HG03469 (cell line): Measurements from ENCODE around the gene LRRC49.

Experiments
- ATAC-seq: cut with Tn5 transposase; IDR thresholded peaks from one replicate; pipeline ENCODE4 v1.9.1; 2021; ENCODE audit warnings: mild to moderate bottlenecking, moderate library complexity, moderate number of reproducible peaks; ENCODE audit not compliant: unreplicated experiment

The LRRC49 gene

DNA sequence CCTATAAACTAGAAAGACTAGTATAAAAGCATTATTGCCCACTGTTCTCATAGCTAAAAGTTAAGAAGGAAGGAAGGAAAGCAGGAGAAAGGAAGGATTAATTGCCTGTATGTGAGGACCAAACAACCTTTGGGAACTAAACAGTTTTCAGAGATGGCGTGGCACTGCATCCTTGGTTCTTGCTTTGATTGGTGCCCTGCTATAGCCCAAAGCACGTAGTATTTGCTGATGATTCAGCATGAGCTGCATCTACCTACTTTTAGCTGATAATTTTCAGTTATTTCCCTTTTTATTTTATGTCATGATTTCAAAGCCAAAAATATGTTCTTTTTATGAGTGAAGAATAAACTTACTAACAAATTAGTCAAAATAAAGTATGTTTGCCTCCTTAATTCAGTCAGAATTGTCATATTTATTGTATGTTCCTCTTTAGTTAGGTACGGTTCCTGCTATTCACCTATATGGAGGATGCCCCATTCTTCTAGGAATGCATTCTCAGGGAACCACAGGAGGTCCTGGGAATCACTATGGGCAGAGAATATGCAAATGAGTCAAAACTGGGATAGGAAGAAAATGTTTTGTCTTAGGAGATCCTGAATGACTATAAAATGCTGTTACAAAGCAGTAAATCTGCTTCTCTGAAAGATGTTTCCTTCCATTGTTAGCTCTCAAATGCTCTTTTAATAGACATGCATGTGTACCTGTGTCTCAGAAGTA lies 157.2 kb downstream of the LRRC49 start:
- no peak for ATAC-seq

DNA sequence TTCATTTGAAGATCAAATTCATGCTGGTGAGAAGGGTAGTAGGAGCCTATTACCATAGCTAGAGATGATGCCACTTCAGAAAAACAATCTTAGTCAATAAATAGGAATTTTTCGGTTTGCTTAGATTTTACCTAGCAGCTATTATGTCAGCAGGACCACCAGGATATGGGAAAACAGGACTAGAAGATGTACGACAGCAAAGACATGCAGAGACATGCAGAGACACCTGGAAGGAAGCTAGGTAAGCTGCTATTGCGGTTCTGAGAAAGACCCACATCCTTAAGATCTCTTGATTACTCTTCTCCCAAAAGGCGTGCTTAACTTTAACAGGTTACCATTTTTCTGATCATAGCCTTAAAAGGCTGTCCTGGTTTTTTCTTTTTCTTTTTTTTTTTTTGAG lies 157.8 kb downstream of the LRRC49 start:
- ATAC-seq = no peak

GRCh38 chr15:71051539-71051938 lies 158.9 kb downstream of the LRRC49 start:
- ATAC-seq = no peak

DNA sequence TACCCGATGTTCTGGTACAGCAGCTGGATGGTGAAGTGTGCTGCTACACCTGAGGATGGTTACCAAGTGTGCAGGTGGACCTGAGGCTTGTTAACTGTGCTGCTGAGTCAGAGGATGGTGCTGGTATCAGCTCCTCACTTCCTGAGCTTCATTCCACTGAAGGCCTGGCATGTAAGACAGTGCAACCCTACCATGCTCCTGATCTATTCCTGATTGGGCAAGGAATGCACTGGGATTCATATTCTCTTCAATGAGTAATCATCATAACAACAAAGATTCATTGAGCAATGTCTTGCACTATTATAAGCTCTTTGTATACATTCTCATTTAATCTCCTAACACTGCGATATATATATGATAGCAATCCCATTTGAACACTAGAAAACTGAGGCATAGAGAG lies 159.7 kb downstream of the LRRC49 start:
- no peak for ATAC-seq

DNA sequence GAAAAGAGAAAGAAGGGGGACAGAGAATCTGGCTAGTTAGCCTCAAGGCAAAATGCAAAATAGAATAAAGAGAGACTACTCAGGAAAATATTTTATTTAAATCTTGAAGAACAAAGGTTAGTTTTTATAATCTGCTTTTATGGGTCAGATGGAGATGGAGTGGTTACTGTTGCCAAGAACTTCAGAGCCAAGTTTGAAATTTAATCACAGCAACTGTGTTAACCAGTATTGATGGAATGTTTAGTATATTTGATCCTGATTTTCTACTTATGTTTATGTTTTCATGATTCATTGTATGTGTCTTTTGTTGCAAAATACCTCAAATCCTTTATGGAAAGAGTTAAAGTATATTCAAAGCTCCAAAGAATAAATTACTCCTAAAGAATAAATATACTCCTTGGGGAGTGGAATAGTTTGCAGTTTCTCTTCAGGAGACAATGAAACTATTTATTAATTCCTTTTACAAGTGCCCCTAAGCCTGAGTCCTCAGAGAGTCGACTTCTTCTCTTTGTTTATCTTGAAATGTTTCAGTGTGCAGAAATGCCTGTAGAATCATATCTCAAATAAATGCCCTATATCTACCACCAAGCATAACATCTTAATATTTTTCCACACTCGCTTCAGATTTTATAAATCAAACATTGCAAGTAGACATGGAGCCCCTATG lies 161.8 kb downstream of the LRRC49 start:
- ATAC-seq = no peak

GRCh38 chr15:71055461-71055860 lies 162.8 kb downstream of the LRRC49 start:
- no peak for ATAC-seq

DNA sequence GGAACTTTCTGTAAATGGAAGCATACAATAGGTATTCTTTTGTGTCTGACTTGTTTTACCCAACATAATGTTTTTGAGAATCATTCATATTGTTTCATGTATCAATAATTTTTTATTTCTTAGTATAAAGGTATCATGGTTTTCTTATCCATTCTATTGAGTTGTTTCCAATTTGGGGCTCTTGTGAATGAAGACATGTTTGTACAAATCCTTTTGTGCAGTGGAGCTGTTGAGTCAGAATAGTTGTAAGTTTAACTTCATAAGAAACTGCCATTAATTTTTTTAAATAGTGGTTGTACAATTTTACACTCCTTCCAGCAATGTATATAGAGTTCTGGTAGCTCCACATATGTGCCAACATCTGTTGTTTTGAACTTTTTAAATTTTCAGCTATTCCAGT lies 163.5 kb downstream of the LRRC49 start:
- ATAC-seq = no peak

- ATAC-seq = no peak
These were observed 164.5 kb downstream of the LRRC49 start for GRCh38 chr15:71057143-71057542.

GRCh38 chr15:71057581-71057980 lies 165.0 kb downstream of the LRRC49 start:
- no peak for ATAC-seq

DNA sequence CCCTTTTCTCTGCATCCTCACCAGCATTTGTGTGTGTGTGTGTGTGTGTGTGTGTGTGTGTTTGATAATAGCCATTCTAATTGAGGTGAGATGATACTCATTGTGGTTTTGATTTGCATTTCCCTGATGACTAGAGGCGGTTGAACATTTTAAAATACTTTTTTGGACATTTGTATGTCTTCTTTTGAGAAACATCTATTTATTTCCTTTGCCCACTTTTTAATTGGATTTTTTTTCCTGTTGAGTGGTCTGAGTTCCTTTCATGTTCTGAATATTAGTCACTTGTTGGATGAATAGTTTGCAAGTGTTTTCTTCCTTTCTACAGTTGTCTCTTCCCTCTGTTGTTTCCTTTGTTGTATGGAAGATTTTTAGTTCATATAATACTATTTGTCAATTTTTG lies 168.4 kb downstream of the LRRC49 start:
- ATAC-seq = no peak

- no peak for ATAC-seq
These were observed 174.4 kb downstream of the LRRC49 start for GRCh38 chr15:71066983-71067382.

DNA sequence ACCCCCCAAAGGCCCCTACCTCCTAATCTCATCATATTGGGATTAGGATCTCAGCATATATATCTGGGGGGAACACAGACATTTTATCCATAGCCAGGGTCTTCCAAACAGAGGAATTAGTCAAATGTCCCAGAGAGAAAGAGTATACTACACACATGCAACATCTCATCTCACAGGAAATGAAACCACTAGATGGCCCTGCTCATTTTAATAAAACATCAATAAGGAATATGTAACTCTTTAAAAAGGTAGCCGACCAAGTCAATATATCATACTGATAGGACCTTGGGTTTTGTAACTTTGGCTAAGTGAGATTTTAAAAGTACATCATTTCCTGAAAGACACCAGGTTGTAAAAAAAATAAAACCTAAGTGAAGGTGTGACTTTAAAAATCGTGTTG lies 177.1 kb downstream of the LRRC49 start:
- no peak for ATAC-seq

- no peak for ATAC-seq
These were observed 178.9 kb downstream of the LRRC49 start for GRCh38 chr15:71071529-71071928.

- ATAC-seq = no peak
These were observed 179.8 kb downstream of the LRRC49 start for GRCh38 chr15:71072423-71072822.

DNA sequence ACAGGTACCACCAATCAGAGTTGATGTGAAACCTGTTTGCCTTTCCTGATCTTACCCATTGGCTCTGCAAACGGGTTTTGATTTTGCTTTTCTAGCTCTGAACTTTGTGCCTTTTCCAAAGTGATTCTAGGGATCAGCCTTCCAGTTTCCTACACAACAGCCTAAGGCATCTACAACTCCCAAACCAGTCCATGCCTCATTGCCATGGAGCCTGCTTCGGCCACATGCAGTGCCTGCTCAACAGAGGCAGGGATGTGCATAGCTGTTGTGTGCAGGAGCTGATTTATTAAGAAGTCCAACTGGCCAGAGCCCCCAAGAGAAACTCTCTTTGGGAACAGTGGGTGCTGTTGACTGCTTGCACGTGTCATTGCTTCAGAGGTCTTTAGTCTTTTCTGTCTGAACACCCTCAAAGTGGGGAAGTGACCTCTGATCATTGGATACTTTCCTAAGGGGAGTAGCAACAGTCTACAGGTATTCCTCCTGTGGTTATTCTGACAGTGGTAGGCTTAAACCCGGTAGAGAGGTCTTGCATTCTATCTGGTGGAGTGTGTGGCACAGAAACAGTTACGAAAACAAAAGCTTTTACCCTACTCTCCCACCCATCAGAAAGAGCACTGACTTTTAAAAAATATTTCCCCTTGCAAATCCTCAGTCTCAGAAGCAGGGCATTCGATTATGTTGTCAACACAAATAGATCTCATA lies 186.0 kb downstream of the LRRC49 start:
- ATAC-seq = no peak

DNA sequence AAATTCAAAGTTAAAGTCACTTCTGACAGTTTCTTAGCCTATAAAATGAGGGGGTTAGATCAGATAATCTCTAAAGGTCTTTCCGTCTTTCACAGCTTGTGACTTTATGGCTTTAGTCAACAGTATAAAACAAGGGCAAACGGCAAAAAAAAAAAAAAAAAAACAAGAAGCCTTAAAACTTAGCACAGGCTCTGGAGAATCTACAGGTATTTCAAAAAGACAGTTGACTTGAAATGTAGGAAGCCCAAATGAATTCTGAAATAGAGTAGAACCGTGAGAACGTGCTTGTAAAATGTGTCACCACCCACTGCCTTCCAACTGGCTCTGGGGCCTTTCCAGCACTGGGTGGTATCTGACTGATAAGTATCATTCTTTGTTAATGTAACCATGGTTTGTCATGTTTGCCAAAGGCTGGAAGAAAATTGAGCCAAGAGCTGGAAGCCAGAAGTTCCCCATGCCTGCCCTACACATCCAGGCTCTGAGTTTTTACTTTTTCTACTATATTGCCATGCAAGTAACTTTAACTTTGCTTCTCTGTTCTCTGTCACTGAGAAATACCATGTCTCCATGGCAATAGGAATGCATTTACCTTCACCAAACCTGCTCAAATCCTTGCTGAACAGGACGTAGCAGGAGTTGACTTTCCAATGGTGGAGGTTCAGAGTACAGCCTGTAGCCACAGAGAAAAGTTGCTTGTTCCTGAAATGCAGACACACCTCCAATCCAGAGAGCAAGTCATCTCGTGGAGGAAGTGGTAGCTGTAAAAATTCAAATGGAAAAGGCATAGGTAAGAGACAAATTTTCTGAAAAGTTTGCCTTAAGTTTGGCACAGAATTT lies 186.8 kb downstream of the LRRC49 start:
- ATAC-seq = no peak

- no peak for ATAC-seq
These were observed 187.5 kb downstream of the LRRC49 start for GRCh38 chr15:71080166-71080565.

GRCh38 chr15:71080705-71081104 lies 188.1 kb downstream of the LRRC49 start:
- ATAC-seq = no peak

DNA sequence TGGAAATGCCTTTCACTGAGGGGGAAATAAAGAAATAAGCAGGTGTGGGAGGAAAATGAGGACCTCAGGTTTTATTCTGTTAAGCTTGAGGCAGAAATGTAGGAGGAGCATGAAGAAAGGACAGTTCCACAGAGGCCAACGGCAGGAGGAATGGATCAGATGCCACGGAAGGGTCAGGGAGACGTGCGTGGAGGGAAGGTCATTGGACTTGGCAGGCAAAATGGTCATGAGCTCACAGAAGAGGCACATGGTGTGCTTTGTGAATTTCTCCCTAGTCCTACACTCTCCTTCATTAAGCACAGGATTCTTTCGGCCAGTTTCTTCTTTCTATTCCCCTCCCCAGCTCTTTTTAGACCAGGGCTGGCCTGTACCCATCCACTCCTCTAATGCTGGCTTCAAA lies 190.2 kb downstream of the LRRC49 start:
- ATAC-seq = no peak

DNA sequence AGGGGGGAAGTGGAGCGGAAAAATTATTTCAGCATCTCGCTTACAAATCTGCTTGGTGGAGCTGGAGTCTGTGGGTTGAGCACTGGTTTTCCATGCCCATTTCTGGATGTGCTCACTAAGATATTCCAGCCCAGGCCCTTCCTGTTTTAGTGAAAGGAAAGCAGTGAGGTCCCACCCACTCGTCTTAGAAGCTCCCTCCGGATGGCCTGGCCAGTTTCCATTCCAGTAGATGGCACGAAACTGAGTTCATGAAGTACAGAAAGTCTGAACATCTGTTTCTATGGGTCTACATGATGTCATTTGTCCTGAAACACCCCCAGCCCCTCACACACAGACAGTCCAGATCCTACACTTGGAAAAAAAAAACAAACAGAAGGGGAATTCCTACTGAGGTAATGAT lies 190.7 kb downstream of the LRRC49 start:
- ATAC-seq = no peak

DNA sequence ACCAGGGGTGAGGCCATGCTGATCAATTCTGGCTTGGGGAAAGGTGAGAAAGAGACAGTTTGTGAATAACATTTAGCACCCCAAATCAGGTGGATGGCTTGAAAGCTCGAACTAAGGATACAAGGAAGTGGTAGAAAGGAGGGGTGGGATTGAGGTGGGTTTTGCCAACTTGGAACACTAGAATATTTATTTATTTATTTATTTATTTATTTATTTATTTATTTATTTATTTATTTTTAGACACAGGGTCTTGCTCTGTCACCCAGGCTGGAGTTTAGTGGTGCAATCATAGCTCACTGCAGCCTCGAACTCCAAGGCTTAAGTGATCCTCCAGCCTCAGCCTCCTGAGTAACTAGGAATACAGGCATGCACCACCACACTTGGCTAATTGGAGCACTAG lies 191.6 kb downstream of the LRRC49 start:
- ATAC-seq = no peak
